ENCODE results near the gene SLC5A6.
"Not testable (repeated sequence)": the region's sequence is repeated elsewhere in the genome, so short reads cannot be mapped to it uniquely, and the experiment has no call there.

Gene SLC5A6

DNA sequence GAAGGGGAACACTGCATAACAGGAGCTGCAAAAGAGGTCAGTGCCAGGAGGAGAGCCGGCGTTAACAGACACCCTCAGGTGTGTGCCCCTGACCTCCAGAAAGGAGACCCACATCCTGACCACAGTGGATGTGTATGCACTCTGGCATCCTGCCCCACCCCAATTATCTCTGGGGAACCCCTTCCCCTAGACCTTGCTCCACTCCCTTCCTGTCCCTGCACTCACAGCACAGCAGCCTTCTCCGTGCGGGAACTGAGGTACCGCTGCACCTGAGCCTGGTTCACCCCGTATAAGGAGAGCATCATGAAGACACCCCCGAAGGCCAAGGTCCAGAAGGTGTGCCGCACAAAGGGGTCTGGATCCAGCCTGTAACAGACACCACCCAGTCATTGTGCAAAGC lies 7.5 kb downstream of the SLC5A6 start:
- no peak overlapping the region for H3K4me3 ChIP-seq (ENCODE audit: low read length)
- TF ChIP-seq ZNF274 (IDR thresholded peaks at IDR 0.05; ENCODE audit: low read depth, low read length), result no peak

DNA sequence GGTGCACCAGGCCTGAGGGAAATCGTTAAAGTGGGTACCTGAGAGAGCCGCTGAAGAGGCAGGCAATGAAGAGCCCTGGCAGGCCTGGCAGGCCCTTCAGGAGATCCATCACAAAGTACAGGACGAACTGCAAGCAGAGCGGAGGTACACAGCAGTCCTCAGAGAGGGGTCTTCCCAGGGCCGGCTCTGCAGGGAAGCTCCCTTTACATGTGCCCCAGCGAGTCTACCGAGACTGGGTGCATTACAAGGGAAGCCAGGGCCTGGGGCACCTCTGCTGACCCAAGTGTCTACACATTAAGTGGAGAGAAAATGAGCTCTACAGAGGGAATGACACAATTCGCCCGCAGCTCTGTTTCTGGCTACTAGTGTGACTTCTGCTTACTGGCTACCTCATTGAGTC lies 8.3 kb downstream of the SLC5A6 start:
- TF ChIP-seq ZNF274 (IDR thresholded peaks at IDR 0.05; ENCODE audit: low read depth, low read length), result no peak
- H3K4me3 ChIP-seq (ENCODE audit: low read length), result no peak overlapping the region

GRCh38 chr2:27202854-27203253 lies 9.2 kb downstream of the SLC5A6 start:
- no peak for TF ChIP-seq ZNF274 (IDR thresholded peaks at IDR 0.05; ENCODE audit: low read depth, low read length)
- H3K4me3 ChIP-seq (ENCODE audit: low read length), result no peak overlapping the region

DNA sequence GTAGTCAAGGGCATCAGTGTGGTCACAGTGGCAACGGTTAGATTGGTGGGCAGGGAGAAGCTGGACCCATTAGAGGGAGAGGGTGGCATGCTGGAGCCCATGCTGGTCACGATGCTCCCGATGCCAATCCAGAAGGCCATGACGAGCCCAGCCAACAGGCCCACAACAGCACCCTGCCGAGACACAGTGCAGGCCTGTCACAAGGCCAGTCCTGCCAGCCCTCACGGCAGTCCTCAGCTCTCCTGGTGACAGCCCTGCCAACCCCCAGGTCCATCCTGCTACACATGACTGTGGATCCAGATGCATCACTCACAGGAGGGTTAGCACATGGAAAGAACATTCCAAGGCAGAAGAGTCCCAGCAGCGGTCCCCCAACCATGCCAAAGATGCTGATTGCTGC lies 10.4 kb downstream of the SLC5A6 start:
- H3K4me3 ChIP-seq (ENCODE audit: low read length), result no peak overlapping the region
- TF ChIP-seq ZNF274 (IDR thresholded peaks at IDR 0.05; ENCODE audit: low read depth, low read length), result no peak

DNA sequence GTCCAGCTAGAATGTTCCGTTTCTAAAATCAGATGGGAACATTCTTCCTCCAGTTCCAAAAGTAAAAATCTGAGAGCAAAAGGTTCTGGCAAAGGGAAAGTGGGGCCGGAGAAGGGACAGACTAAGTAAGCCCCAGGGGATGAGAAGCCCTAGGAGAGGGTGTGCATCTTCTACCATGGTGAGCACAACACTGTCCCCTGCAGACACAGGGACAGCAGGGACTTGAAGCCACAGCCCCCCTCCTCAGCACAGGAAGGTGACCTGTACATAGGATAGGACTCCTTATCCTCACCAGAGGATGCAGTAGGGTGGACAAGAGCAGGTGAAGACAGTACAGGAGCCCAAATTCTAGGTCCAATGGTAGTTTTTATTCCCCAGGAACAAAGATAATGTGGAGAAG lies 12.8 kb downstream of the SLC5A6 start:
- H3K4me3 ChIP-seq (ENCODE audit: low read length), result no peak overlapping the region
- TF ChIP-seq ZNF274 (IDR thresholded peaks at IDR 0.05; ENCODE audit: low read depth, low read length), result no peak

DNA sequence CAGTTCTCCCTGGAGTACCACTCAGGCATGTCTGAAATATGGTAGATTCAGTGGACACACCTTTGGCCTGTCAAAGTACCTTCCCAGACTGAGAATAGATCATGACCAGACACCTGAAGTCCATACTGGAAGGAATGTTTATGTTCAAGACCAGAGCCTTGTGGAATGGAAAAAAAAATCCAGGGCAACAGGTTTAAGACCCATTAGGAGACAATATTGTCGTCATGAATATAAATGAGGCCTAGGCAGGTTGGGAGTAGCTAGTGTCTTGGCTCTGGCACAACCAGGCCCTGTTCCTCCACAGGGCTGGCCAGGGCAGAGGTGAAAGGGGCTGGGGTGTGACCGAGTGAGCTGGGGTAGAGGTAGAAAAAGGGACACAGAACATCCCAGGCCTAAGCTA lies 13.4 kb downstream of the SLC5A6 start:
- H3K4me3 ChIP-seq (ENCODE audit: low read length), result no peak overlapping the region
- TF ChIP-seq ZNF274 (IDR thresholded peaks at IDR 0.05; ENCODE audit: low read depth, low read length), result no peak

DNA sequence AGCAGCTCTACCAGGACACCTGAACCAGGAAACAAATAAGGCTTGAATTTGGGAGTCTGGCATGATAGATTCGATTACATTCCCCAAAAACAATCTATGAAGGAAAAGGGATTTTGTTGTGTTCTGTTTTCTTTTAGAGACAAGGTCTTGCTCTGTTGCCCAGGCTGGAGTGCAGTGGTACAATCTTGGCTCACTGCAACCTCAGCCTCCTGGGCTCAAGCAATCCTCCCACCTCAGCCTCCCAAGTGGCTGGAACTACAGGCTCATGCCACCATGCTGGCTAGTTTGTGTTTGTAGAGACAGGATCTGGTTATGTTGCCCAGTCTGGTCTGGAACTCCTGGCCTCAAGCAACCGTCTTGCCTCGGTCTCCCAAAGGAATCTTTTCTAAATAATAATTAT lies 14.0 kb downstream of the SLC5A6 start:
- not testable (repeated sequence) for H3K4me3 ChIP-seq (ENCODE audit: low read length)

DNA sequence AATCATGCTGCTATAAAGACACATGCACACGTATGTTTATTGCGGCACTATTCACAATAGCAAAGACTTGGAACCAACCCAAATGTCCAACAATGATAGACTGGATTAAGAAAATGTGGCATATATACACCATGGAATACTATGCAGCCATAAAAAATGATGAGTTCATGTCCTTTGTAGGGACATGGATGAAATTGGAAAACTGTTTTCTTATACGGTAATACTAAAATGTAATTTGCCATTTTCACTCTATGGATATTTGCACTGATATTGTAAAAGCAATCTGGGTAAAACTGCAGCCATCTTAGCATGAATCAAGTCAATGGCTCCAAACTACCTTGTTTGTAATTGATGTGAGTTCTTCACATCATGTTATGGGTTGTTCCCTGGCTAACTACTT lies 16.3 kb downstream of the SLC5A6 start:
- H3K4me3 ChIP-seq (ENCODE audit: low read length), result not testable (repeated sequence)

DNA sequence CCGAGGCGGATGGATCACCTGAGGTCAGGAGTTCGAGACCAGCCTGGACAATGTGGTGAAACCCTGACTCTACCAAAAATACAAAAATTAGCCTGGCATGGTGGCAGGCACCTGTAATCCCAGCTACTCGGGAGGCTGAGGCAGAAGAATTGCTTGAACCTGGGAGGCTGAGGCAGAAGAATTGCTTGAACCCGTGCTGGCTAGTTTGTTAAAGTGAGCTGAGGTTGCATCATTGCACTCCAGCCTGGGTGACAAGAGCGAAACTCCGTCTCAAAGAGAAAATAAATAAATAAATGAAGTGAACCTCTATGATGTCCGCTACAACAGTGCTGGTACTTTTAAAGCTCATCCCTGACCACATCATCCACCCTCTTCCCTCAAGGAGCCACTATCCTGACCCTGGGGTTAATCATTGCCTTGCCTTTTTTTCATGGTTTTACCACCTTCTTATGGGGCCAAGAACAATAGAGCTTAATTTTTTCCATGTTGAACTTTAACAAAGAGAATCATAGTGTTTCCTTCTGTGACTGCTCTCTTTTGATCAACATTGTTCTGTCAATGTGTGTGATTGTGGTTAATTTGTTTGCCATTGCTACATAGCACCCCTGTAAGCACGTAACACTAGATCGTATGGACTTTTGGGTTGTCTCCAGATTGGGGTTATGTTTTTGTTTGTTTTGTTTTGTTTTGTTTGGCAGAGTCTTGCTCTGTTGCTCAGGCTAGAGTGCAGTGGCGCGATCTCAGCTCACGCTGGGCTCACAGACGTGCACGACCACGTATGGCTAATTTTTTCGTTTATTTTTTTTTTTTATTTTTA lies 17.3 kb downstream of the SLC5A6 start:
- TF ChIP-seq ZNF274 (IDR thresholded peaks at IDR 0.05; ENCODE audit: low read depth, low read length), result no peak

GRCh38 chr2:27191070-27191829 lies 20.8 kb downstream of the SLC5A6 start:
- TF ChIP-seq ZNF274 (IDR thresholded peaks at IDR 0.05; ENCODE audit: low read depth, low read length), result no peak
- no peak overlapping the region for H3K4me3 ChIP-seq (ENCODE audit: low read length)

More for the DNA sequence above, 17.3 kb downstream of the SLC5A6 start:
- no peak overlapping the region for H3K4me3 ChIP-seq (ENCODE audit: low read length)

GRCh38 chr2:27189989-27190388 lies 22.1 kb downstream of the SLC5A6 start:
- no peak overlapping the region for H3K4me3 ChIP-seq (ENCODE audit: low read length)
- TF ChIP-seq ZNF274 (IDR thresholded peaks at IDR 0.05; ENCODE audit: low read depth, low read length), result no peak

GRCh38 chr2:27186613-27187345 lies 25.3 kb downstream of the SLC5A6 start:
- TF ChIP-seq ZNF274 (IDR thresholded peaks at IDR 0.05; ENCODE audit: low read depth, low read length), result no peak
- H3K4me3 ChIP-seq (ENCODE audit: low read length), result no peak overlapping the region

- TF ChIP-seq ZNF274 (IDR thresholded peaks at IDR 0.05; ENCODE audit: low read depth, low read length), result no peak
- no peak overlapping the region for H3K4me3 ChIP-seq (ENCODE audit: low read length)
Measured at GRCh38 chr2:27185331-27186026, 26.6 kb downstream of the SLC5A6 start.

GRCh38 chr2:27184115-27184514 lies 28.0 kb downstream of the SLC5A6 start:
- no peak overlapping the region for H3K4me3 ChIP-seq (ENCODE audit: low read length)
- no peak for TF ChIP-seq ZNF274 (IDR thresholded peaks at IDR 0.05; ENCODE audit: low read depth, low read length)
